HFFc6 (cell line): ENCODE data around the gene NOL3. TPM values are rescaled to one million over a fixed set of nuclear protein-coding genes. Genes with fewer than 3 reads are reported as not detected.

Experiments used
- DNase-seq: peaks from one replicate; pipeline ENCODE4 v3.0.0-alpha.2; 2018
- H3K27ac Mint-ChIP-seq: 2 replicates; pipeline ENCODE4 v1.8.0; 2020; ENCODE audit warnings: mild to moderate bottlenecking, mixed read lengths
- H3K27me3 Mint-ChIP-seq: 2 replicates; pipeline ENCODE4 v1.8.0; 2021; ENCODE audit warnings: mild to moderate bottlenecking, moderate library complexity, mixed read lengths; ENCODE audit not compliant: insufficient read depth
- H3K36me3 Mint-ChIP-seq: 2 replicates; pipeline ENCODE4 v1.8.0; 2021; ENCODE audit warnings: low read depth, mixed read lengths
- H3K4me1 Mint-ChIP-seq: 2 replicates; pipeline ENCODE4 v1.8.0; 2020; ENCODE audit warnings: low read depth, mixed read lengths
- H3K4me3 Mint-ChIP-seq: 2 replicates; pipeline ENCODE4 v1.8.0; 2020; ENCODE audit warnings: mild to moderate bottlenecking, moderate library complexity, mixed read lengths
- H3K9me3 Mint-ChIP-seq: 2 replicates; pipeline ENCODE4 v1.8.0; 2020; ENCODE audit warnings: mild to moderate bottlenecking, mixed read lengths
- total RNA-seq, 6 experiments: library from RNA; stranded (reverse); fragmentation: NEBNext Ultra II Directional; extraction: Animal tissue kit (Norgen Biotek cat#: 25700); gene quantifications; 2 replicates in 1 of 6; 3 replicates in 5 of 6; pipeline ENCODE4 v1.2.3, GENCODE V29; 2021
- TF ChIP-seq, protein P1 (sequence below): fragments of 200-600 bp; sonication (generic); IDR thresholded peaks from 2 replicates; pipeline ENCODE4 v1.5.0; 2021; ENCODE audit warnings: antibody characterized with exemption, mild to moderate bottlenecking

NOL3 gene
- total RNA-seq, 6 experiments from 2014 or later = 16.1 to 20.1 (median 17.7) TPM

GRCh38 chr16:67179421-67180080 lies 9.2 kb downstream of the NOL3 start:
- no peak overlapping the region for H3K4me3 Mint-ChIP-seq
- no peaks in the 10 kb centered on the region; the same call in 1 of the 2 replicates for H3K27me3 Mint-ChIP-seq
- H3K27ac Mint-ChIP-seq = no peak overlapping the region
- no peaks in the 10 kb centered on the region; the same call in 1 of the 2 replicates for H3K4me1 Mint-ChIP-seq
- H3K36me3 Mint-ChIP-seq = peaks cover 4% of the 10 kb centered on the region; the same call in 1 of the 2 replicates
- no peak for DNase-seq
- H3K9me3 Mint-ChIP-seq = no peaks in the 10 kb centered on the region
- TF ChIP-seq, protein P1, sequence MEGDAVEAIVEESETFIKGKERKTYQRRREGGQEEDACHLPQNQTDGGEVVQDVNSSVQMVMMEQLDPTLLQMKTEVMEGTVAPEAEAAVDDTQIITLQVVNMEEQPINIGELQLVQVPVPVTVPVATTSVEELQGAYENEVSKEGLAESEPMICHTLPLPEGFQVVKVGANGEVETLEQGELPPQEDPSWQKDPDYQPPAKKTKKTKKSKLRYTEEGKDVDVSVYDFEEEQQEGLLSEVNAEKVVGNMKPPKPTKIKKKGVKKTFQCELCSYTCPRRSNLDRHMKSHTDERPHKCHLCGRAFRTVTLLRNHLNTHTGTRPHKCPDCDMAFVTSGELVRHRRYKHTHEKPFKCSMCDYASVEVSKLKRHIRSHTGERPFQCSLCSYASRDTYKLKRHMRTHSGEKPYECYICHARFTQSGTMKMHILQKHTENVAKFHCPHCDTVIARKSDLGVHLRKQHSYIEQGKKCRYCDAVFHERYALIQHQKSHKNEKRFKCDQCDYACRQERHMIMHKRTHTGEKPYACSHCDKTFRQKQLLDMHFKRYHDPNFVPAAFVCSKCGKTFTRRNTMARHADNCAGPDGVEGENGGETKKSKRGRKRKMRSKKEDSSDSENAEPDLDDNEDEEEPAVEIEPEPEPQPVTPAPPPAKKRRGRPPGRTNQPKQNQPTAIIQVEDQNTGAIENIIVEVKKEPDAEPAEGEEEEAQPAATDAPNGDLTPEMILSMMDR = peak; percentile 51

DNA sequence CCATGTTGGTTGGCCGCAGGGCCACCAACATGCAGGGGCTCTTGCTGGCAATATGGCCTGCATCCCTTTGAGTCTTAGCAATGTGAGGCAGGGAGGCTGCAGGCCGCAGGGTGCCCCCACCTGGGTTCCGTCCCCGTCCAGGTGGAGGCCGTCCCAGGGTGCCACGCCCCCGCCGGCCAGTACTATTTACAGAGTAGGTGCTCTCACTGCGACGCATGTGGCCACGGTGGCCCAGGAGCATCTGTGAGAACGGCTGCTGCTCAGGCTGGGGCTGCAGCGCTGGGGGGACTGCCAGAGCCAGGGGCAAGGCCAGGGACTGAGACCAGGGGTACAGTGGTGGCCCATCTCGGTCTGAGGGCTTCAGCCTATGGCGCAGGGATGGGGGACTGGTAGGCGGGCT lies 9.8 kb downstream of the NOL3 start:
- TF ChIP-seq, protein P1 = no peak
- no peak overlapping the region for H3K27ac Mint-ChIP-seq
- no peak overlapping the region for H3K4me3 Mint-ChIP-seq
- no peaks in the 10 kb centered on the region for H3K9me3 Mint-ChIP-seq
- no peak for DNase-seq
- H3K36me3 Mint-ChIP-seq = peaks cover 4% of the 10 kb centered on the region; the same call in 1 of the 2 replicates
- no peaks in the 10 kb centered on the region; the same call in 1 of the 2 replicates for H3K27me3 Mint-ChIP-seq
- H3K4me1 Mint-ChIP-seq = peaks cover 3% of the 10 kb centered on the region

DNA sequence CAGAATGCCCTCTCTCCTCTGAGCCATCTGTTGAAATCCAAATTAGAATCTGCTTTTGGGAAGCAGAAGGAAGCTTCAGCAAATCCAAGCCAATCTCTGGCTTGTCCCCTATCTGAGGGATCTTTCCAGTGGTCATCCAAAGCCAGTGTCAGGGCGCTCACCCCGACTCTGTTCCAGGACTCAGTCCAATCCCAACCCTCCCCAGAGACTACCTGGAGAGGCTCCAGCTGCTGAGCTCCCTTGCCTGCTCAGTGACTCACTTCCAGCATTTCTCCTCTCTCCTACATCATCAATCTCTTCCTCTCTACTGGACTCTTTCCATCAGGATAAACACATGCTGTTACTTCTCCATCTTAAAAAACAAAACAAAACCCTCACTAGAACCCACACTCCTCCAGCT lies 11.0 kb downstream of the NOL3 start:
- peak; percentile 82 for DNase-seq
- peaks cover 15% of the 10 kb centered on the region for H3K4me1 Mint-ChIP-seq
- peaks cover 4% of the 10 kb centered on the region; the same call in 1 of the 2 replicates for H3K36me3 Mint-ChIP-seq
- no peak overlapping the region for H3K4me3 Mint-ChIP-seq
- H3K27ac Mint-ChIP-seq = no peak overlapping the region
- H3K27me3 Mint-ChIP-seq = no peaks in the 10 kb centered on the region; the same call in 1 of the 2 replicates
- TF ChIP-seq, protein P1 = no peak
- no peaks in the 10 kb centered on the region for H3K9me3 Mint-ChIP-seq

- peaks cover 21% of the 10 kb centered on the region for H3K4me1 Mint-ChIP-seq
- peaks cover 4% of the 10 kb centered on the region; the same call in 1 of the 2 replicates for H3K36me3 Mint-ChIP-seq
- H3K9me3 Mint-ChIP-seq = no peaks in the 10 kb centered on the region
- DNase-seq = no peak
- H3K4me3 Mint-ChIP-seq = no peak overlapping the region
- H3K27me3 Mint-ChIP-seq = peaks cover 3% of the 10 kb centered on the region
- TF ChIP-seq, protein P1 = no peak
- H3K27ac Mint-ChIP-seq = no peak overlapping the region
These were observed 11.9 kb downstream of the NOL3 start for GRCh38 chr16:67182288-67182687.

DNA sequence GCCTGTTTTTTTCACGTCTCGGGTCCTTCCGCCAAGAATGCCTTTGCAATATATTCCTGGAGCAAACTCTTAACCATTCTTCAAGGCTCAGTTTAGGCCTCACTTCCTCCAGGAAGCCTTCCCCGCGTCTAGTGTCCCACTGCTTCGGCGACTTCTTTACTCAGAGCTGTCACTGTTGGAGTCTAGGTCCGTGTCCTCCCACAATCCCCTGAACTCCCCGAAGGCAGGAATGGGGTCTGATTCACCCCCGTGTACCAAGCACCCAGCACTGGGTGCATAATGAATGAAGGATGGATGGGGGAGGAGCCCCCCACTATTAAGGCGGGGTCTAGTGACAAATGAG lies 12.9 kb downstream of the NOL3 start:
- TF ChIP-seq, protein P1 = no peak
- DNase-seq = no peak
- peaks cover 21% of the 10 kb centered on the region for H3K4me1 Mint-ChIP-seq
- no peak overlapping the region for H3K27ac Mint-ChIP-seq
- peaks cover 3% of the 10 kb centered on the region for H3K27me3 Mint-ChIP-seq
- no peaks in the 10 kb centered on the region for H3K9me3 Mint-ChIP-seq
- H3K4me3 Mint-ChIP-seq = no peak overlapping the region
- peaks cover 4% of the 10 kb centered on the region; the same call in 1 of the 2 replicates for H3K36me3 Mint-ChIP-seq
